ENCODE results near the gene IL1B.

GRCh38 chr2:112825706-112826105, 10.9 kb downstream of the IL1B start:
- TF ChIP-seq CTCF (IDR thresholded peaks at IDR 0.05) (no peak), POLR2A (IDR thresholded peaks at IDR 0.05) (no peak)

All from breast epithelium (tissue), 3 donors.